Measurements from ENCODE around the gene ZIK1.

ZIK1 gene

GRCh38 chr19:57566396-57567265, 17.3 kb upstream of the ZIK1 start:
- Mint-ChIP-seq H3K27me3 (ENCODE audit: low read depth) (no peaks in the 10 kb centered on the region), H3K4me1 (no peaks in the 10 kb centered on the region), H3K36me3 (ENCODE audit: low read depth) (peaks cover 59% of the 10 kb centered on the region), H3K27ac (no peak overlapping the region), H3K4me3 (no peak overlapping the region), H3K9me3 (peaks cover 84% of the 10 kb centered on the region)
- TF ChIP-seq CTCF (IDR thresholded peaks at IDR 0.05; ENCODE audit: unreplicated experiment in 3 of 3) = no peak

GRCh38 chr19:57570707-57571106, 13.2 kb upstream of the ZIK1 start:
- no peaks in the 10 kb centered on the region for H3K4me1 Mint-ChIP-seq
- no peaks in the 10 kb centered on the region for H3K27me3 Mint-ChIP-seq (ENCODE audit: low read depth)
- no peak for TF ChIP-seq CTCF (IDR thresholded peaks at IDR 0.05; ENCODE audit: unreplicated experiment in 3 of 3)
- no peak overlapping the region for H3K4me3 Mint-ChIP-seq
- no peak overlapping the region for H3K27ac Mint-ChIP-seq
- peaks cover 95% of the 10 kb centered on the region for H3K9me3 Mint-ChIP-seq
- peaks cover 90% of the 10 kb centered on the region for H3K36me3 Mint-ChIP-seq (ENCODE audit: low read depth)

- TF ChIP-seq CTCF (IDR thresholded peaks at IDR 0.05; ENCODE audit: unreplicated experiment in 3 of 3) = no peak
- peaks cover 94% of the 10 kb centered on the region for H3K9me3 Mint-ChIP-seq
- no peaks in the 10 kb centered on the region for H3K27me3 Mint-ChIP-seq (ENCODE audit: low read depth)
- H3K36me3 Mint-ChIP-seq (ENCODE audit: low read depth) = peaks cover 93% of the 10 kb centered on the region
- no peak overlapping the region for H3K27ac Mint-ChIP-seq
- no peak overlapping the region for H3K4me3 Mint-ChIP-seq
- peaks cover under 1% of the 10 kb centered on the region for H3K4me1 Mint-ChIP-seq
Measured at GRCh38 chr19:57572415-57572947, 11.5 kb upstream of the ZIK1 start.

- H3K4me3 Mint-ChIP-seq = peak overlapping the region; percentile 67 to 80 (median 79)
- no peak overlapping the region for H3K27ac Mint-ChIP-seq
- peaks cover 84% of the 10 kb centered on the region for H3K9me3 Mint-ChIP-seq
- peaks cover 81% of the 10 kb centered on the region for H3K36me3 Mint-ChIP-seq (ENCODE audit: low read depth)
- TF ChIP-seq CTCF (IDR thresholded peaks at IDR 0.05; ENCODE audit: unreplicated experiment in 3 of 3) = no peak
- peaks cover 2% of the 10 kb centered on the region for H3K27me3 Mint-ChIP-seq (ENCODE audit: low read depth)
- H3K4me1 Mint-ChIP-seq = peaks cover 12% of the 10 kb centered on the region
Measured at GRCh38 chr19:57576661-57577060, 7.3 kb upstream of the ZIK1 start.

GRCh38 chr19:57578487-57579205, 5.3 kb upstream of the ZIK1 start, which contains the start of gene ZNF416:
ZNF416 (minus strand) TSS chr19:57578911; CDS start chr19:57578704, 207 bp downstream.
- Mint-ChIP-seq H3K36me3 (ENCODE audit: low read depth) (peaks cover 68% of the 10 kb centered on the region), H3K9me3 (peaks cover 73% of the 10 kb centered on the region), H3K27me3 (ENCODE audit: low read depth) (peaks cover 4% of the 10 kb centered on the region), H3K4me1 (peaks cover 13% of the 10 kb centered on the region), H3K27ac (peak within 1 kb of the TSS; percentile 68 to 80 (median 77)), H3K4me3 (peak within 1 kb of the TSS; percentile 85 to 92 (median 90))
- TF ChIP-seq CTCF (IDR thresholded peaks at IDR 0.05; ENCODE audit: unreplicated experiment in 3 of 3) = peak in 1 of 3 experiments; percentile 22

Measured in nephron (organoid).